22Rv1 (cell line): Measurements from ENCODE around the gene VGLL4.

Source experiments
- ZFX ChIP-seq: fragments of 450-650 bp; IDR thresholded peaks from 2 replicates; pipeline ENCODE4 v1.6.1; 2017; ENCODE audit warnings: antibody characterized with exemption, borderline replicate concordance
- TF ChIP-seq, protein P1 (sequence below): fragments of 450-650 bp; IDR thresholded peaks from 2 replicates; pipeline ENCODE4 v1.5.1; 2017; ENCODE audit warnings: mild to moderate bottlenecking

- TF ChIP-seq, protein P1, sequence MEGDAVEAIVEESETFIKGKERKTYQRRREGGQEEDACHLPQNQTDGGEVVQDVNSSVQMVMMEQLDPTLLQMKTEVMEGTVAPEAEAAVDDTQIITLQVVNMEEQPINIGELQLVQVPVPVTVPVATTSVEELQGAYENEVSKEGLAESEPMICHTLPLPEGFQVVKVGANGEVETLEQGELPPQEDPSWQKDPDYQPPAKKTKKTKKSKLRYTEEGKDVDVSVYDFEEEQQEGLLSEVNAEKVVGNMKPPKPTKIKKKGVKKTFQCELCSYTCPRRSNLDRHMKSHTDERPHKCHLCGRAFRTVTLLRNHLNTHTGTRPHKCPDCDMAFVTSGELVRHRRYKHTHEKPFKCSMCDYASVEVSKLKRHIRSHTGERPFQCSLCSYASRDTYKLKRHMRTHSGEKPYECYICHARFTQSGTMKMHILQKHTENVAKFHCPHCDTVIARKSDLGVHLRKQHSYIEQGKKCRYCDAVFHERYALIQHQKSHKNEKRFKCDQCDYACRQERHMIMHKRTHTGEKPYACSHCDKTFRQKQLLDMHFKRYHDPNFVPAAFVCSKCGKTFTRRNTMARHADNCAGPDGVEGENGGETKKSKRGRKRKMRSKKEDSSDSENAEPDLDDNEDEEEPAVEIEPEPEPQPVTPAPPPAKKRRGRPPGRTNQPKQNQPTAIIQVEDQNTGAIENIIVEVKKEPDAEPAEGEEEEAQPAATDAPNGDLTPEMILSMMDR = no peak
- no peak for TF ChIP-seq ZFX
Measured at GRCh38 chr3:11538581-11538980, 105.1 kb downstream of the VGLL4 start.
